ENCODE data around the gene CHMP2A.

The CHMP2A gene

DNA sequence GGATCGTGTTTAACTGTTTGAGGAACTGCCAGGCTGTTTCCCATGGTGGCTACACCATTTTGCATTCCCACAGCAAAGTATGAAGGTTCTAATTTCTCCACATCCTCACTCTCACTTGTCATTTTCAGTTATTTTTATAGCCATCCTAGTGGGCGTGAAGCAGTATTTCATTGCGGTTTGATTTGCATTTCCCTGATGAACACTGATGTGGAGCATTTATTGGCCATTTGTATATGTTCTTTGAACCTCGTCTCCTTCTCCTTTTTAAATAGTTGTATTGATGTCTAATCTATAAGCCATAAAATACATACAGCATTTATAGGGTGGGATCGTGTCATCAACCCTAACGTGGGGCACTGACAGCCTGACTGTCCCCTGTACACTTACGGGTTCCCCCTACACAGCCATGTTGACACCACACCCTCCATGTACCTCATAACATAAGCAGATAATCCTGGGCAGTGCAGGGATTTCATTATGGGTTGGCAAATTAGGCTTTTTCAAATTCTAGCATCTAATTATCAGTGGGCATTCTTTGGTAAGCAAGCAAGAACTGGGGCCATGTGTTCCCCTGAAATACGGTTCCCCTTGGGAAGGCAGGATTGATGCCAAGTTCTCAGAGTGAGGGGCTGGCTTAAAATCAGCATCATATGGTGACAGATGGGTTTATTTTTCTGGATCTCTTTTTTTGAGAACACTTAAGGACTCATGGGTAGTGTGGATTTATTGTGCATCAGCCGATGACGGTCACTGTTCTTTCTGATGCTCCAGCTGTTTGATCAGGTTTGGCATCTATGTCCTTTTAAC is 23.7 kb downstream of the CHMP2A start:
- Histone ChIP-seq H3K4me3 (replicated peaks; ENCODE audit: insufficient read depth, low read length) (no peak overlapping the region), H3K27ac (replicated peaks) (no peak overlapping the region), H3K27me3 (ENCODE audit: insufficient read depth, poor library complexity, severe bottlenecking) (no peaks in the 10 kb centered on the region)
- DNase-seq (ENCODE audit: low read depth in 1 of 2, low spot score in 1 of 2) = no peak
- TF ChIP-seq, protein P1, sequence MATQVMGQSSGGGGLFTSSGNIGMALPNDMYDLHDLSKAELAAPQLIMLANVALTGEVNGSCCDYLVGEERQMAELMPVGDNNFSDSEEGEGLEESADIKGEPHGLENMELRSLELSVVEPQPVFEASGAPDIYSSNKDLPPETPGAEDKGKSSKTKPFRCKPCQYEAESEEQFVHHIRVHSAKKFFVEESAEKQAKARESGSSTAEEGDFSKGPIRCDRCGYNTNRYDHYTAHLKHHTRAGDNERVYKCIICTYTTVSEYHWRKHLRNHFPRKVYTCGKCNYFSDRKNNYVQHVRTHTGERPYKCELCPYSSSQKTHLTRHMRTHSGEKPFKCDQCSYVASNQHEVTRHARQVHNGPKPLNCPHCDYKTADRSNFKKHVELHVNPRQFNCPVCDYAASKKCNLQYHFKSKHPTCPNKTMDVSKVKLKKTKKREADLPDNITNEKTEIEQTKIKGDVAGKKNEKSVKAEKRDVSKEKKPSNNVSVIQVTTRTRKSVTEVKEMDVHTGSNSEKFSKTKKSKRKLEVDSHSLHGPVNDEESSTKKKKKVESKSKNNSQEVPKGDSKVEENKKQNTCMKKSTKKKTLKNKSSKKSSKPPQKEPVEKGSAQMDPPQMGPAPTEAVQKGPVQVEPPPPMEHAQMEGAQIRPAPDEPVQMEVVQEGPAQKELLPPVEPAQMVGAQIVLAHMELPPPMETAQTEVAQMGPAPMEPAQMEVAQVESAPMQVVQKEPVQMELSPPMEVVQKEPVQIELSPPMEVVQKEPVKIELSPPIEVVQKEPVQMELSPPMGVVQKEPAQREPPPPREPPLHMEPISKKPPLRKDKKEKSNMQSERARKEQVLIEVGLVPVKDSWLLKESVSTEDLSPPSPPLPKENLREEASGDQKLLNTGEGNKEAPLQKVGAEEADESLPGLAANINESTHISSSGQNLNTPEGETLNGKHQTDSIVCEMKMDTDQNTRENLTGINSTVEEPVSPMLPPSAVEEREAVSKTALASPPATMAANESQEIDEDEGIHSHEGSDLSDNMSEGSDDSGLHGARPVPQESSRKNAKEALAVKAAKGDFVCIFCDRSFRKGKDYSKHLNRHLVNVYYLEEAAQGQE (IDR thresholded peaks at IDR 0.05; ENCODE audit: insufficient replicate concordance, low read depth) = no peak
- TF ChIP-seq GABPA (IDR thresholded peaks at IDR 0.05; ENCODE audit: low read depth) = no peak
- TF ChIP-seq, protein P2, sequence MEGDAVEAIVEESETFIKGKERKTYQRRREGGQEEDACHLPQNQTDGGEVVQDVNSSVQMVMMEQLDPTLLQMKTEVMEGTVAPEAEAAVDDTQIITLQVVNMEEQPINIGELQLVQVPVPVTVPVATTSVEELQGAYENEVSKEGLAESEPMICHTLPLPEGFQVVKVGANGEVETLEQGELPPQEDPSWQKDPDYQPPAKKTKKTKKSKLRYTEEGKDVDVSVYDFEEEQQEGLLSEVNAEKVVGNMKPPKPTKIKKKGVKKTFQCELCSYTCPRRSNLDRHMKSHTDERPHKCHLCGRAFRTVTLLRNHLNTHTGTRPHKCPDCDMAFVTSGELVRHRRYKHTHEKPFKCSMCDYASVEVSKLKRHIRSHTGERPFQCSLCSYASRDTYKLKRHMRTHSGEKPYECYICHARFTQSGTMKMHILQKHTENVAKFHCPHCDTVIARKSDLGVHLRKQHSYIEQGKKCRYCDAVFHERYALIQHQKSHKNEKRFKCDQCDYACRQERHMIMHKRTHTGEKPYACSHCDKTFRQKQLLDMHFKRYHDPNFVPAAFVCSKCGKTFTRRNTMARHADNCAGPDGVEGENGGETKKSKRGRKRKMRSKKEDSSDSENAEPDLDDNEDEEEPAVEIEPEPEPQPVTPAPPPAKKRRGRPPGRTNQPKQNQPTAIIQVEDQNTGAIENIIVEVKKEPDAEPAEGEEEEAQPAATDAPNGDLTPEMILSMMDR (IDR thresholded peaks at IDR 0.05; ENCODE audit: insufficient read depth, low read length) = no peak
- TF ChIP-seq POLR2AphosphoS5 (IDR thresholded peaks at IDR 0.05; ENCODE audit: low read depth) = no peak

DNA sequence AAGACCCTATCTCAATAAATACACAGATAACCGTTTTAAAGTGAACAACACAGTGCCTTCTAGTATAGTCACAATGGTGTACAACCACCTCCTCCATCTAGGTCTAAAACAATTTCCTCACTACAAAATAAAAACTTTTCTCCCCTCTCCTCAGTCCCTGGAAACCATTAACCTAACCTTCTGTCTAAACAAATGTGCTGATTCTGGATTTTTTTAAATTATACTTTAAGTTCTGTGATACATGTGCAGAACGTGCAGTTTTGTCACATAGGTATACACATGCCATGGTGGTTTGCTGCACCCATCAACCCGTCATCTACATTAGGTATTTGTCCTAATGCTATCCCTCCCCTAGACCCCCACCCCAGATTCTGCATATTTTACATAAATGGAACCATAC is 25.5 kb downstream of the CHMP2A start:
- no peak overlapping the region for H3K4me3 ChIP-seq (replicated peaks; ENCODE audit: insufficient read depth, low read length)
- no peak for DNase-seq (ENCODE audit: low read depth in 1 of 2, low spot score in 1 of 2)
- no peaks in the 10 kb centered on the region for H3K27me3 ChIP-seq (ENCODE audit: insufficient read depth, poor library complexity, severe bottlenecking)
- no peak overlapping the region for H3K27ac ChIP-seq (replicated peaks)
- TF ChIP-seq, protein P1 (IDR thresholded peaks at IDR 0.05; ENCODE audit: insufficient replicate concordance, low read depth) = no peak
- TF ChIP-seq, protein P2 (IDR thresholded peaks at IDR 0.05; ENCODE audit: insufficient read depth, low read length) = no peak
- TF ChIP-seq SPI1 (IDR thresholded peaks at IDR 0.05; ENCODE audit: borderline replicate concordance, low read depth) = no peak
- no peak for TF ChIP-seq GABPA (IDR thresholded peaks at IDR 0.05; ENCODE audit: low read depth)
- TF ChIP-seq POLR2AphosphoS5 (IDR thresholded peaks at IDR 0.05; ENCODE audit: low read depth) = no peak

DNA sequence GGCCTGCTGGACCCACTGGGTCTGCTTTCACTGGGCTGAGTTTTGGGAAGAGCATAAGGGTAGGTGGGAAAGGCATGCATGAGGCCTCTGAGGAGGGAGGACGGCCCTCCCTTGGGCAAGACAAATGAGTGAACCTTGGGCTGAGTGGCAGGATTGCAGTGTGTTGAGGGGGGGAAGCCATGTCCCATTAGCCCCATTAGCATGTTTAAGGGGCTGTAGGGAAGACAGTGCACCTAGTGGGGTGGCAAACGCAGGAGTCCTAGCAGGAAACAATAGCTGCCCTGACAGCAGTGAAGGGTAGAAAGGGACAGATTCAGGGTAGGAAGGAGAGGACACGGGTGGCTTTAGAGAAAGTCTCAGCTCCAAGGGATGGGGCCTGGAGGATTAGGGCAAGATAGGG is 32.2 kb downstream of the CHMP2A start:
- no peak overlapping the region for H3K4me3 ChIP-seq (replicated peaks; ENCODE audit: insufficient read depth, low read length)
- DNase-seq (ENCODE audit: low read depth in 1 of 2, low spot score in 1 of 2) = no peak
- no peaks in the 10 kb centered on the region for H3K27me3 ChIP-seq (ENCODE audit: insufficient read depth, poor library complexity, severe bottlenecking)
- TF ChIP-seq GABPA (IDR thresholded peaks at IDR 0.05; ENCODE audit: low read depth) (no peak), POLR2AphosphoS5 (IDR thresholded peaks at IDR 0.05; ENCODE audit: low read depth) (no peak), SPI1 (IDR thresholded peaks at IDR 0.05; ENCODE audit: borderline replicate concordance, low read depth) (no peak)
- TF ChIP-seq, protein P2 (IDR thresholded peaks at IDR 0.05; ENCODE audit: insufficient read depth, low read length) = no peak
- TF ChIP-seq, protein P1 (IDR thresholded peaks at IDR 0.05; ENCODE audit: insufficient replicate concordance, low read depth) = no peak
- H3K27ac ChIP-seq (replicated peaks) = no peak overlapping the region
